GM21717 (cell line): Measurements from ENCODE around the gene DGKG.

Experiments used
- ATAC-seq: cut with Tn5 transposase; IDR thresholded peaks from one replicate; pipeline ENCODE4 v1.9.1; 2021; ENCODE audit warnings: mild to moderate bottlenecking, moderate library complexity; ENCODE audit not compliant: unreplicated experiment

DGKG gene

DNA sequence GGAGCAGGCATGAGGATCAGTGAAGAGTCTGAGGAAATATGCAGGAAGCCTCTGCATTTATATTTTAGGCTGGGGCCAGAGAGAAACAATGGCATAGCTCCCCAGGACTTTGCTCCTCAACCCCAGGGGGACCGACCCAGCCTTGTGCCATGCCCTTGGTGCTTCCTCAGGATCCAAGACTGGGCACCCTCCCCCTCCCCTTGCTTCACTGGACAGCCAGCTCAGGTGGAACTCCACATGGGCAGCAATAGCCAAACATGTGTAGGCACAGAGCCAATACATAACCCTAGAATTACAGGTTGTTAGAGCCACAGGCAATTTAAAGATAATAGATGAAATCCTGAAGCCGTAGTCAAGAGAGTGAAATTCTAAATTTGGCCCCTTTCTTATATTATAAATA, 180.1 kb downstream of the DGKG start:
- ATAC-seq: no peak

DNA sequence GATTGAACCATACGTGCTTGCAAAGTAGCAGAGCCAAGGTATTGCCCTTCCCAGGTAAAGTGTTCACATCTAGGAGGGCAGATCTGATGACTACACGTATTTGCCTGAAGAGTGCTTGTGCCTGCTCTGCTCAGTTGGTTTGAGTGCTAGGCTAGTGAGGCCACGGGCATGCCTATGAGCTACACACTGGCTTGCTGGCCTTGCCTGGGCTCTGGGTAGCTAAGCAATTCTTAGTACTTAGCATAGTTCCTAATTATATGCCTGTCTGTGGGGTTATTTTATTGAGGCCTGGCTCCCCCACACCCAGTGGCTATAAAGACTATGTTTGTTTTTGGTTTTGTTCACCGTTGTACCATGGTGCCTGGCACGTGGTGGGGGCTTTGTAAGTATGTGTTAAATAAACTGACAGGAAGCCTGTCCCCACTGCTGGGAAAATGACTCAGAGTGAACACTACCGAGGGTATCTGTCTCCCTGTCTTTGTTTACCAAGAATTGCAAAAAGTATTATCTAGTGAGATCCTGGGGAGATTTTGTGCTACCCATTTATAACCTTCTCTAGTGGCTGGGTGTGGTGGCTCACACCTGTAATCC, 181.0 kb downstream of the DGKG start:
- ATAC-seq: no peak

DNA sequence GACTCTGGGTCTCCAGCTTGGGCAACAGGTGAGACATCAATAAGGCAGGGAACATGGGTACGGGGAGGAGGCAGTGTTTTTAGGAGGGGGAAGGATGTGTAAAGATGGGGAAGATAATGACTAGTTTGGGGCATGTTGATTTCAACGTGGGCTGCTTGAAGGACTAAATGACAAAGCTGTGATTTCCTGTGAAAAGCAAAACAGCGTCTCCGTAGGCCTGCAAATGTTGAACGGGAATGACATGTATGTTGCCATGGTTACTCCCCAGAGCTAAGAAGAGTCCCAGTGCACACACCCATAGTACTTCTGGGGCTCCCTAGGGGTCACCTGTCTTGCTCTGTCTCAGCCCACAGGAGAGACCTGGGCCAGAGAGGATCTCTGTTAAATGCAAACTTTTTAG, 181.9 kb downstream of the DGKG start:
- ATAC-seq: no peak

DNA sequence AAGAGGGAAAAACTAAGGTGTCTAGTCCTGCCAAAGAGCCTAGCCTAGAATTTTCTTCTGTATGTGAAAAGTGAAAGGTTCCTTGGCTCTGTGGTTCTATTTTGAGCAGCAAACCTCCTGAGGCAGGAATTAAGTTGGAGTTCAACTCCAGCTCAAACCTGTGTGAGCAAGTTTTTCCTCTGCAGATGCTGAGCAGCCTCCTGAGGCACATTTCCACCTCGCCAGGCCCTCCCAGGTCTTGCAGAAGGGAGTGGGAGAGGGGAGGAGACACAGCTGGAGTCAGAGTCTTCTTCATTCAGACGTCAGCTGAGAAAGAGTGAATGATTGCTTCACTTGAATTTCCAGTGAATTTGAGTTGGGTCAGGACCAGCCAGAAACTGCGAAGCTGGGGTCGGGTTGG, 183.6 kb downstream of the DGKG start:
- no peak for ATAC-seq

DNA sequence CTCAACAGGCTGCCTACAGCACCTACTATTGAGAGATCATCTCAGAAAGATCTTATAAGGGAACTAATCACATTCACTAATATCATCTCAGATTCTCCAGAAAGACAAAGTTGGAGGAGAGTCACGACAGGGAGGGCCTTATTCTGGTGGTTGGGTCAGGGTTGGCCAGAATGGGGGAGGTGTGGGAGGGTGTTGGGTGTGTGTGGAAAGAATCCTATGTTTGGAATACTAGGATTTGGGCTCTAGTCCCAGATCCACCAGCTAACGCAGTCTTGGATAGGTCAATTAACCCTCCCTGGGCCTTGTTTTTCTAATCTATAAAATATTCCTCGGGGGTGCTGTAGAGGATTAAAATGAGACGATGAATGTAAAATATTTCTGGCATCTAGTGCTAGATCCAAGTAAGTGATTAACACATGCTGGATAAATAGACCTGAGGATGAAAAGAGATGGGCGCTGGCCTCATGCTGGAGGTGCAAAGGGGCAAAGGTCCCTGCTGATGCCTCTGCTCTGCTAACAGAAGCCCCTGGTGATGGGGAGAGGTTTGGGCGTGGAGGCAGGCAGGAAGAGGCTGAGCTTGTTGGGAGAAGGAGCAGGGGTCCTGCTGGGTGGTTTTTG, 185.6 kb downstream of the DGKG start:
- no peak for ATAC-seq

DNA sequence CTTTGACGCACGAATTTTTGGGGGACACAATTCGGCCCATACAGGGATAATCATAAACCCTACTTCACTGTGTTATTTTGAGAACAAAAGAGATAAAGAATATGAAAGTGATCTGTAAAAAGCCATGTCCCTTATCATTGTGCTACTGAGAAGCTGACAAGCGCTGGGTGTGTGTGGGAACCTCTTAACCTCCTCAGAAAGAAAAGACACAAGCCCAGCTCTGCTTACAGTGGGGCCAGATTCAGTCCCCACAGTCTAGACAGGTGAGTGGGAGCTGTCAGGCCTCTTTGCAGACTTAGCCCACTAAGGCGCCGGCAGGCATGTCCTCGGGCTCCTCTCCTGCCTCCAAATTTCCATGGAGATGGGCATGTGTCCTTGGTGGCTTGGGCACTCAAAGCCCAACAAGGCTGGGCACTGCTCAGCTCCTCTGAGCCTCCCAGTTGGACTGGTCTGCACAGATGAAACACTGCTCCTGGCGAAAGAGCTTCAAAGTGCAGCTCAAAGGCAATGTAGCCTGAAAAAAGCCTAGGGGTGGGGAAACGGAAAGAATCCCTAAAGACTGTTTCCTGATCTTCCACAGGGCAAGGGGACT, 188.7 kb downstream of the DGKG start:
- ATAC-seq: no peak

DNA sequence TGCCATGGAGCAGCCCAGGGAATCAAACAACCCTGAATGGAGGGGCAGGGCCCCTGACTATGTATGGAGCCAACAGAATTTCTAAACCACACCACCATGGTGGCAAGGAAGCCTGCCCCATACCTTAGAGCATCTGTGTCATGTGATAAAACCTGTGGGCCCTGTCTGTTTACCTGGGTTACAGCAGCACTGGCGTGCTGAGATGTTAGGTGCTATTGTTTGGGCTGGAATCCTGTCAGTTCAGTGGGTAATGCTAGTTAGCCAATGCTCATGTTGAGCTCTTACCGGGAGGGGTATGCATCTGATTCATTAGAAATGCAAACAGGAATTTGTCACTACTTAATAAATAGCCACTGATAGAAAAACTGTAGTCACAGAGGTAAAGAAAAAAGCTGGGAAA, 189.7 kb downstream of the DGKG start:
- no peak for ATAC-seq

DNA sequence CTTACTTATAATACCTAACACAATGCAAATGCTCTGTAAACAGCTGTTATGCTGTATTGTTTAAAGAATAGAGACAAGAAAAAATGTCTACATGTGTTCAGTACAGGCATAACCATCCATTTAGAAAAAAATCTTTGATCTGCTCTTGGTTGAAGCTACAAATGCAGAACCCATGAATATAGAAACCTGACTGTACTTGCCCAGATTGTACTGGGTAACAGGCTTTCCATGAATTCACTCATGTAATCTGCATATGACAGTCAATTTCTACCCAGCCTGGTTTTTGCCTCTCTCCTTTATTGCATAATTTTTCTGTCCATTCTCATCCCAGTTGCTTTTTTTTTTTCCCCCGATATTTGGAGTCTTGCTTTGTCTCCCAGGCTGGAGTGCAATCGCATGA, 190.5 kb downstream of the DGKG start:
- ATAC-seq: no peak

DNA sequence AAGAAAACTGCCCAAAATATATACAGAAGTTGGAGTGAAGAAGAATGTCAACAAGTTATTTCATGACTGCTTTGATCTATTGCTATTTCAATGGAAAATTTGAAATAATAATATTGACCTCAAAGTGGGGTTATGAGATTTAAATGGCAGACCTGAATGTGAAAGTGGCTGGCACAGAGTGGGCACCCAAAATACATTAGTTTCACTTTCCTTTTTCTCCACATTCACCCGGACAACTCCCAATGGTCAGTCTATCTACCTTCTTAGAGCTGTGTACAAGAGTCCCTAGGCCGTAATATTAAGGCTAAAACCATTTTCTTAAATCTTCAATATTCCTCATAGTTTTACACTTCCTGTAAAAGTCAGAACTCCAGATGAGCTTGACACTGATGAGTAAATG, 191.5 kb downstream of the DGKG start:
- no peak for ATAC-seq

DNA sequence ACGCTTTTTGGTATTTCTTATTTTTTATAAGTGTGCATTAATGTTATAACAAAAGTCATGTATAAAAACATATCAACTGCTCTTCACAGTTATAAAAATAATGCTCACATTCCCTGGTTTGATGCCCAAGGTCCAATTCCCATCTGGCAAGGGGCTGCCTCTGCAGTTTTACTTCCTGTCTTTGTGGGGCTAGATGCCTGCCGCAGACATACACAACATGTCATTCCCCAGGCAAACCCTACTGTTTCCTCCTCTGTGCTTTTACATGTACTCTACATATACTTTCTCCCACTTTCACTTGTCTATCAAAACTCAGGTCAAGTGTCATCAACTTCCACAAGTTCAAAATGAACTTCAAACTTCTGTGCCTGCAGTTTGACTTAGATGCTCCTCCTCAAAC, 192.7 kb downstream of the DGKG start:
- no peak for ATAC-seq

DNA sequence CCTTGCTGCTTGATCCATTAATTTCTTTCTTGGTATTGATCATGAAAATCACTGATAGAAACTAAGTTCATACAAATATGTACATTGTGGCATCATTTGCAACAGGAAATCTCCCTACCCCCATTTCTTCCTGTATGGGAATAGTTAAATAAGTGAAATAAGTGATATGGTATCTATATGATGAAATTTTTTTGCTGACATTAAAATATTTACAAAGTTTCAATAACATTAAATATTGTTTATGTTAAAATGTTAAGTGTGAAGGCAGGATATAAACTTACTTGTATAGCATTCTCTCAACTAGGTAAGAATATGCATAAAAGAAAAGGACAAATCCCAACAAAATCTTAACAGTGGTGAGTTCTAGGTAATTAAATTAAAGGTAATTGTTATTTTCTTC, 193.1 kb downstream of the DGKG start:
- ATAC-seq: no peak

DNA sequence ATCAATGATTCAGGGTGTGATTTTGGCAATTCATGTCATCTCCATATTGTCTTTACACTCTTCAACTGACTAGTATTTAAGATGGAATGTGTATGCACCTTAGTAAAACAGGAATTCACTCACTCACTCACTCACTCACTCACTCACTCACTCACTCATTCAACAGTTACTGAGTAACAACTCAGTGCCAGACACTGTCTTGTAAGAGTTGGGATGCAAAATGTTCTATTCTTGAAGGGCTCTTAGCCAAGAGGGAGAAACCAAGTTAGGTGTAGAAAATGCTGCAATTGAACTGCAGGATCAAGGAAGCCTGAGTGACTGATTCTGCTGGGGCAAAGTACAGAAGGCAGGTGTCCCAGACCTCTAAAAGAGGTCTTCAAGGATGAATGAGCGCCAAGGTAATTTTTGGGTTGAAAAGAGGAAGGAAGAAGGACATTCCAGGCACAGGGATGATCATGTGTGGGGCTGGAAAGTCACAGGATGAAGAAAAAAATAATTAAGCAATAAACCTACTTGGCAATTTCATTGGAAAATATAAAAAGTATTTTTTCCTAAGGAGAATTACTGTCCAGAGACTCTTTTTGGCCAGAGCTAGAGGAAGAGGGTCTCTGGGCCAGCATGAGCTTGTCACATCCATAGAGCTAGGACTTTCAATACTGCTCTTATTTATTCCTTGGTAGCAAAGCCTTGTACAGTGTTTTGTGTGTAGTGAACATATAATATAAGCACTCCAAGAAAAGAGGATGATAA, 194.2 kb downstream of the DGKG start:
- no peak for ATAC-seq

DNA sequence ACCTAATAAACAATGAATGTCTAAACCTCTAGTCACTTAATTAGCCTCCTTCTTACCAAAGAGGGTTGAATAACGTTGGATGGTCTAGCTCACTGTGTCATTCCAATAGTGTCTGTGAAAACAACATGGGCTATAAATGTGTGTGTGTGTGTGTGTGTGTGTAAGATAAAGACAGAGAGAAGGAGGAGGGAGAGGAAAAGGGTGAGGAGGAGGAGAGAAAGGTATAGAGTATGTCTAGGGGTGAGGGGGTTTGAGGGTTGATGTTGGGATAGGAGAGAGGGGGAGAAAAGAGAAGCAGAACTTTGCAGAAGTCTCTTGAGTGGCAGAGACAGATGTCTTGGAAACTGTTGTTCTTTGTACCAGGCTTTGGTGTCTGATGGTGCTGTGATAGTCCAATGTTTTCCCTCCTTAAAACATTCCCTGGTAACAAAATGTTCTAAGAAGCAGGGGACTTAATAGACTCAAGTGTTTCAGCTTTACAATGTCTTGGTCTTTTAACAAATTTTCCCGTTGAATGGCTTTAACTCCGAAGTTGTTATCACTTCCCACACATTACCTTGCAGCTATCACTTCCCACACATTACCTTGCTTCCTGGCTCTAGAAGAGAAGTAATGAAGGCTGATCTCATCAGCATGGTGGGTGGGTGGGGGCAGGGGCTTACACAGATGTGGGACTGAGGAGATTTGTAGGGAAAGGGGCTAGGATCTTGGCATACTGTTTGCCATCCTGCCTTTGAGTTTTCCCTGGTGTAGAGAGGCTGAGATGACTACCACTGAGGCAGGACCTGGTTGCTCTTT, 195.3 kb downstream of the DGKG start:
- ATAC-seq: no peak

DNA sequence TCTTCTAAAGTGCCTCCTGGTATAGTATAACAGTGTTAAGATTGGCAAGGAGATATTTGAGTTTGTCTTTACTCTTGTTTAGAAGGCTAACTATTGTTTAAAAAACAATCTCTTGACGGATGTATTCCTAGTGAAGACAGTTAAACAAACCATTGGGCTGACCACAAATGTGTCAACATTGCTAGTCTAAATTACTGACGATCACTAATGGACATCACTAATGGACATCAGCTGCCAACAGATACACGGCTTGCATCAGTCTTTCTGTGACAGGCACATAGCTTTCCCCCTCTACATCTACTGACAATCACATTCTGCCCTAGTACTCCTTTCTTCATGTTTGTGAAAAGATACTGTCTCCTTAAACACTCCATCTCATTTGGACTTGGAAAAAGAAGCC, 196.0 kb downstream of the DGKG start:
- ATAC-seq: no peak

DNA sequence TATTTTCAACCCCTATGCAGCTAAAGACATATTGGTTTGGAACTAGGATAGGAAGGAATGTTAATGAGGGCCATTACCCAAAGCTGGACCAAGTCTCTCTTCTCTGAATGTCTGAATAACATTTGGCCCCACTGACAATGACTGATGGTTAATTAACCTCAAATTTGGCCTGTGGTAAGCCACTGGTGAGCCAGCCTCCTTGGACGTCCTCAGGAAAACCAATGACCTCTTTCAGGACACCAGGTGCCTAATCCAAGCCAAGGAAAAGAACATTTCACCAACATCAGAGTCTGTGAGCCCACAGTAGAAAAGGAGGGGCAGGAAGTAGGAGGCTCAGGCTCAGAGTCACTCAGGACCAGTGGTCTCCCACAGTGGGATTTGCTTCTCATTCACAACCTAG, 196.7 kb downstream of the DGKG start:
- no peak for ATAC-seq

DNA sequence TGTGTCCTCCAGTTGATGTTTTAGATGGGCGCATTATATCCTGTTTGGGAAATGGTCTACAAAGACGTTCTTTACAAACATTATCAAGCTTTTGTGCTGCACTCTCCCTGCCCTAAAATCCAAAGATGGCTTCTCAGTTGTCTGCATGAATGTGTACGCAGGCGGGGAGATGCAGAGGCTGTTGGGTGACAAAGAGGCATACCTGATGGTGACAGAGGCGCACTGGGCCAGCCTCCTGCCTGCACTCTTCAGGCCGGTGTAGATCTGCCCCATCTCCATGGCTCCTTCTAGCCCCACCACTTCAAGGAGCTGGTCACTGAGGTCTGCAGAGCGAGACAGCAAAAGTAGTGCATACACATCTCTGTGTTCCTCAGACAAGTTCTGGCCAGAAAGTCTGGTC, 197.3 kb downstream of the DGKG start:
- no peak for ATAC-seq

DNA sequence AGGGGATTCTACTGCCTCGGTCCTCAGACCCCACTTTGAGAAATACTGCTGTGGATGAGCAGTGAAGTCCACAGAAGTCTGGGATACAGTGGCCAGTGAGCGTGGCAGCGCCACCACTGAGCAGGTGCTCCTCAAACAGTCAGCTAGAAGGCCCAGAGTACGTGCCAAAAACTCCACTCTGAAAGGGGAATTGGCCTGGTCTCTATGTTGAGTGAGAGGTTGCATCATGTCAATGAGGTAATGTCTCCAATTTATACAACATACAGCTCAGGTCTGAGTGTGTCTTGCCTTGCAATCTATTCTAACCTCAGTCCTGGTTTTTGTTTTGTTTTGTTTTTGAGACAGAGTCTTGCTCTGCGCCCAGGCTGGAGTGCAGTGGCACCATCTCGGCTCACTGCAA, 199.8 kb downstream of the DGKG start:
- no peak for ATAC-seq

DNA sequence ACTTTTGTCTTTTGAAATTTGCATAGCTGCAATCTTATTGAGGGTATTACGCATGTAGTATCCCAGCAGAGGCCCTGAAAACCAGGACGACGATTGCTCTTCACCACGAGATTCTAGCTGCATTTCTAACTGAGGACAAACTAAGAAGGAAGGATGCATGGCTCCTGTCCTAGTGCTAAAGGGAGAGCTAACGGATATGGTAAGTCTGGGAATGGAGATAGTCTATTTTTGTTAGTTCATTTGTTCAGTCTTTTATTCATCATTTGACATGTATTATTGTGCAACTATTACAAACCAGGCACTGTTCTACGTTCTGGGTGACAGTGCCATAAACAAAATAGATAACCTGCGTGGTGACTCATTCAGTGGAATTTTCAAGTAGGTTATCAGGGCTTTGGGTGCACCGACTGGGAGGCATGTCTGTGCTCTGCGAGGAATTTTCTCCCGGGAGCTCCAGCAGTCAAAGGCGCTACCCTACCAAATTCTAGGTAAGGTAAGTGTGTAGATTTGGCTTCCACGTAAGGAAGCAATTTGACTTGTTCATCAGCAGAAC, 201.3 kb downstream of the DGKG start:
- ATAC-seq: no peak

DNA sequence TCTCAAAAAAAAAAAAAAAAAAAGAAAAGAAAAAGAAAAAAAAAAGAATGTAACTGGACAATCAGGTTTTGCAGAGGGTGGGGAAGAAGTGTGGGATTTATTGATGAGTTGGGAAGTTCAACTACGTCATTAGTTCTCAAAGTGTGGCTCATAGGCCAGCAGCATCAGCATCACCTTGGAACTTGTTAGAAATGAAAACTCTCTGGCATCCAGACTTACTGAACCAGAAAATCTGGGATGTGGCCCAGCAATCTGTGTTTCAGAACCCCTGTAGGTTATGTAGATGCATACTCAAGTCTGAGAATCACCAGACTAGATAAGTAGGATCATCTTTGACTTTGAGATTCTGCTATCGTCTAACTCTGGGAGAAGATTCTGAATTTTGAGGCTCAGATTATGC, 207.4 kb downstream of the DGKG start:
- ATAC-seq: no peak

DNA sequence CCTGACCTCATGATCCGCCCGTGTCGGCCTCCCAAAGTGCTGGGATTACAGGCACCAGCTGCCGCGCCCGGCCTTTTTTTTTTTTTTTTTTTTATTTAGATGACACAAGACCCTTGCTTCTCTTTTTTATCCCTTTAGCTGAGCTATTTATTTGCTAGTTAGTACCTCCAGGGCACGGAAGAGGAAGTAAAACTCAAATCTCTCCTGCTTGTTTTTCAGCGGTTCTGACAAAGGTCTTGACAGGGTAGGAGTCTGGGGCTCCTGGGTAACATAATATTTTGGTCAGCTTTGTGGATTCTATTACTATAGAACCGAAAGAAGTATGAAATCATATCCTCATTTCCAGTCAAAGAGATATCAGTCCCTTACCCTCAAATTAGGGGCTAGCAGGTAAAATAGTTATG, 209.1 kb downstream of the DGKG start:
- peak; percentile 82 for ATAC-seq

DNA sequence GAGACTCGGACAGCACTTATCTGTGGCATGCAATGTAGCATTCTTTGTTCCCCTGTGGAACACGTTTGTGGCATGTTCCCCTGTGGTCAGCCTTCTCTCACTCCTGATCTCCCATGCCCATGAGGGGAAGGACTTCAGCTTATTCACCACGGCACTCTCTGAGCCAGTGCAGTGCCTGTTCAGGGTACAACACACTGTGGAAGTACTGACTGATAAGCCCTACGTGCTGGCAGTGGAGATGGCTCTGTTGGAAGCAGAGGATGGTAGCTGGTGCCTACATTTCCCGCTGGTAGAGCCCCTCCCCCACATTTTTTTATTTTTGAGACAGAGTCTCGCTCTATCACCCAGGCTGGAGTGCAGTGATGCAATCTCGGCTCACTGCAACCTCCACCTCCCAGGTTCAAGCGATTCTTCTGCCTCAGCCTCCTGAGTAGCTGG, 209.7 kb downstream of the DGKG start:
- no peak for ATAC-seq
